ENCODE measurements around the gene LYSMD4. TPM values are rescaled to one million over a fixed set of nuclear protein-coding genes. Genes with fewer than 3 reads are reported as not detected.

The LYSMD4 gene
- total and polyA plus RNA-seq, 2 donors (not counting 1 experiment from before 2014, with no cell fraction given): 9.7 to 10.3 TPM

GRCh38 chr15:99720533-99720932, 12.7 kb downstream of the LYSMD4 start:
- Histone ChIP-seq H4K20me1 (ENCODE audit: control insufficient read depth, insufficient read depth, low read length, poor library complexity, severe bottlenecking) (no peaks in the 10 kb centered on the region), H3K4me3 (ENCODE audit: control extremely low read depth in 1 of 5, extremely low read depth in 1 of 5, insufficient read depth in 1 of 5, low read depth in 2 of 5, low read length in 4 of 5) (no peak overlapping the region), H3K36me3 (replicated peaks in 1 of 2; ENCODE audit: control extremely low read depth in 1 of 2, control insufficient read depth in 1 of 2, extremely low read depth in 1 of 2, insufficient read depth in 2 of 2, low read length in 1 of 2) (peaks cover 0 to 6% of the 10 kb centered on the region in 2 experiments), H3K4me2 (replicated peaks; ENCODE audit: low read depth, low read length, poor library complexity, severe bottlenecking) (peak overlapping the region; percentile 50), H2AFZ (ENCODE audit: insufficient read depth, low read depth, low read length, poor library complexity, severe bottlenecking) (peak overlapping the region; percentile 55), H3K27me3 (replicated peaks in 1 of 4; ENCODE audit: control extremely low read depth in 1 of 4, control insufficient read depth in 3 of 4, insufficient read depth in 4 of 4, low read length in 3 of 4) (no peaks in the 10 kb centered on the region), H3K9me3 (ENCODE audit: control extremely low read depth in 1 of 3, control insufficient read depth in 2 of 3, insufficient read depth in 1 of 3, low read length in 2 of 3) (no peaks in the 10 kb centered on the region), H3K27ac (ENCODE audit: low read length in 2 of 2) (peak overlapping the region in 1 of 2 donors; percentile 5), H3K79me2 (ENCODE audit: control insufficient read depth, insufficient read depth, low read length) (no peaks in the 10 kb centered on the region), H3K4me1 (ENCODE audit: control insufficient read depth in 2 of 2, insufficient read depth in 2 of 2, low read length in 2 of 2) (peaks cover 22 to 27% of the 10 kb centered on the region in 2 donors), H3K9ac (ENCODE audit: low read length) (peak overlapping the region; percentile 6)
- intact Hi-C loops (cut with micrococcal nuclease): no loop called here
- no peaks in the 10 kb centered on the region for H3K9me3 Mint-ChIP-seq (ENCODE audit: insufficient read depth)
- DNase-seq (peak; percentile 31), ATAC-seq (ENCODE audit: low read depth) (peak; percentile 24)
- peak overlapping the region; percentile 50 for H3K27ac Mint-ChIP-seq
- peak overlapping the region; percentile 68 for H3K4me3 Mint-ChIP-seq
- no peaks in the 10 kb centered on the region for H3K27me3 Mint-ChIP-seq
- TF ChIP-seq CTCF (IDR thresholded peaks at IDR 0.05): no peak
- no peak for TF ChIP-seq EZH2 (IDR thresholded peaks at IDR 0.05; ENCODE audit: borderline replicate concordance, insufficient read depth, low read depth, low read length, poor library complexity, severe bottlenecking)
- peaks cover 41% of the 10 kb centered on the region for H3K4me1 Mint-ChIP-seq
- ChIA-PET CTCF (no interaction called here), POLR2A (no interaction called here)
- 31% methylated on average over 7 of the region's 7 CpGs for WGBS (ENCODE audit: insufficient coverage)

DNA sequence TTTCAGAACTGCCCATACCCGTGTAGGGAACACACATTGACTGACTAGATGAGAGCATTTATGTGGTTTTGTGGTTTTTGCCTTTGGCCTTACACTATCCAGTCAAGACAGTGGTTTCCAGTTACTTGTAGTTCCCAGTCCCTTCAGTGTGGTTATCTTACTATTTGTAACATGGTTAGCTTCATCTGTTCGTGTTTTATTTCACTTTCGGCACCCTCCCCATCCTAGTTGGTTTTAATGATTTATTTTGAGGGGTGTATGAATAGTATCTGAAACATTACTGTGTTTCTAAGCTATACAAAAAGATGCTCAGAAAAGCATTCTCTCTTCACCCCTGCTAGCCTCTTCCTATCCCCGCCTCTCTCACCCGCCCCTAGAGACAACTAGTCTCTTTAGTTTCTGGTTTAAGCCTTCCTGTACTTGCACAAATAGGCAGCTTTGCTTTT, 14.1 kb downstream of the LYSMD4 start:
- intact Hi-C loops (cut with micrococcal nuclease): no loop called here
- WGBS (ENCODE audit: insufficient coverage): 20% methylated on average over 2 of the region's 5 CpGs
- no peak for ATAC-seq (ENCODE audit: low read depth)
- CTCF ChIA-PET: interaction anchor here (0.8 to 1.9 kb wide), 5 partner anchors 15 to 446 kb away, joined by 3 to 8 read pairs (median 4); no protein-coding TSS in a partner anchor
- H3K9me3 ChIP-seq (ENCODE audit: control extremely low read depth in 1 of 3, control insufficient read depth in 2 of 3, insufficient read depth in 1 of 3, low read length in 2 of 3): no peaks in the 10 kb centered on the region
- H4K20me1 ChIP-seq (ENCODE audit: control insufficient read depth, insufficient read depth, low read length, poor library complexity, severe bottlenecking): no peaks in the 10 kb centered on the region
- no peak overlapping the region for H3K4me3 ChIP-seq (ENCODE audit: control extremely low read depth in 1 of 5, extremely low read depth in 1 of 5, insufficient read depth in 1 of 5, low read depth in 2 of 5, low read length in 4 of 5)
- H3K4me2 ChIP-seq (replicated peaks; ENCODE audit: low read depth, low read length, poor library complexity, severe bottlenecking): peak overlapping the region; percentile 50
- POLR2A ChIA-PET: no interaction called here
- Mint-ChIP-seq H3K4me1 (peaks cover 41% of the 10 kb centered on the region), H3K4me3 (peak overlapping the region; percentile 35), H3K27ac (no peak overlapping the region), H3K27me3 (no peaks in the 10 kb centered on the region), H3K9me3 (ENCODE audit: insufficient read depth) (no peaks in the 10 kb centered on the region)
- no peak for DNase-seq
- H3K79me2 ChIP-seq (ENCODE audit: control insufficient read depth, insufficient read depth, low read length): no peaks in the 10 kb centered on the region
- H2AFZ ChIP-seq (ENCODE audit: insufficient read depth, low read depth, low read length, poor library complexity, severe bottlenecking): no peak overlapping the region
- TF ChIP-seq EZH2 (IDR thresholded peaks at IDR 0.05; ENCODE audit: borderline replicate concordance, insufficient read depth, low read depth, low read length, poor library complexity, severe bottlenecking) (no peak), CTCF (IDR thresholded peaks at IDR 0.05) (no peak)
- H3K9ac ChIP-seq (ENCODE audit: low read length): no peak overlapping the region
- peaks cover 0 to 19% of the 10 kb centered on the region in 2 experiments for H3K36me3 ChIP-seq (replicated peaks in 1 of 2; ENCODE audit: control extremely low read depth in 1 of 2, control insufficient read depth in 1 of 2, extremely low read depth in 1 of 2, insufficient read depth in 2 of 2, low read length in 1 of 2)
- no peaks in the 10 kb centered on the region for H3K27me3 ChIP-seq (replicated peaks in 1 of 4; ENCODE audit: control extremely low read depth in 1 of 4, control insufficient read depth in 3 of 4, insufficient read depth in 4 of 4, low read length in 3 of 4)
- H3K4me1 ChIP-seq (ENCODE audit: control insufficient read depth in 2 of 2, insufficient read depth in 2 of 2, low read length in 2 of 2): peaks cover 22 to 27% of the 10 kb centered on the region in 2 donors
- no peak overlapping the region for H3K27ac ChIP-seq (ENCODE audit: low read length in 2 of 2)
